ENCODE results near the gene CLIC5.

DNA sequence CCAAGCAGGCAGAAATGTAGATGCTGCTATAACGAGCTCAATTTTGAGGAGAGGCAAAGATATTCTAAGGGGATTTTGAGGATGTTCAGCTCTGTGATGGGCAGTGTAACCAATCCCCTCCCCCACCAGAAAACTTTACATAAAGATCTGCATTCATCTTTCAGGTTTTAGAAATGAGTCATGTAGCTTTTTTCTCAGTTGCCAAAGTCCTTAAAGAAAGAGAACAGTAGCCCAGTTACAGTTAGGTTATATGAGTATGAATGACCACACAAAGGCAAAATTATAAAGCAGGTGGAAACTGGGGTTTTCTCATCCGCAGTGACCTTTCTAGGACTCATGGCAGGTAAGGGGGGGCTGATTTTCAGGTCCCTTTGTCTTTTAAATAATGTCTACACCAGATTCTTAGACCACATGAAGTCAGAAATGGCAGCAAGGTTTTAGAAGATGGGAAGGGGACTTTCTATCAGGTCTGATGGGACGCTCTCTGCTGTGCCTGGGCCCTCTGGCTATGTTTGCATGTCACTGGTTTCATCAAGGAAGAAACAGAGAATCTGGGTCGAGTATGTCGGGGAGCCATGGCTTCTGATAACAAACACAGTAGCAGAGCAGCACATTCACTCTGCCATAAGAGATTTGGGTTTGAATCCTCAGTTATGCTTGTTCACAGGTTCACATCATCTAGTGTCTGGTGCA is 94.7 kb downstream of the CLIC5 start:
- TF ChIP-seq EZH2 (IDR thresholded peaks at IDR 0.05; ENCODE audit: low read length): no peak
- TF ChIP-seq, protein P1, sequence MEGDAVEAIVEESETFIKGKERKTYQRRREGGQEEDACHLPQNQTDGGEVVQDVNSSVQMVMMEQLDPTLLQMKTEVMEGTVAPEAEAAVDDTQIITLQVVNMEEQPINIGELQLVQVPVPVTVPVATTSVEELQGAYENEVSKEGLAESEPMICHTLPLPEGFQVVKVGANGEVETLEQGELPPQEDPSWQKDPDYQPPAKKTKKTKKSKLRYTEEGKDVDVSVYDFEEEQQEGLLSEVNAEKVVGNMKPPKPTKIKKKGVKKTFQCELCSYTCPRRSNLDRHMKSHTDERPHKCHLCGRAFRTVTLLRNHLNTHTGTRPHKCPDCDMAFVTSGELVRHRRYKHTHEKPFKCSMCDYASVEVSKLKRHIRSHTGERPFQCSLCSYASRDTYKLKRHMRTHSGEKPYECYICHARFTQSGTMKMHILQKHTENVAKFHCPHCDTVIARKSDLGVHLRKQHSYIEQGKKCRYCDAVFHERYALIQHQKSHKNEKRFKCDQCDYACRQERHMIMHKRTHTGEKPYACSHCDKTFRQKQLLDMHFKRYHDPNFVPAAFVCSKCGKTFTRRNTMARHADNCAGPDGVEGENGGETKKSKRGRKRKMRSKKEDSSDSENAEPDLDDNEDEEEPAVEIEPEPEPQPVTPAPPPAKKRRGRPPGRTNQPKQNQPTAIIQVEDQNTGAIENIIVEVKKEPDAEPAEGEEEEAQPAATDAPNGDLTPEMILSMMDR (optimal IDR thresholded peaks at IDR 0.05 in 1 of 3, IDR thresholded peaks at IDR 0.05 in 1 of 3, conservative IDR thresholded peaks at IDR 0.05 in 1 of 3; ENCODE audit: extremely low read depth in 1 of 3, insufficient read depth in 2 of 3, low read length in 3 of 3): no peak
